GM19395 (cell line): ENCODE measurements around the gene MGLL.

Source experiments
- ATAC-seq: cut with Tn5 transposase; IDR thresholded peaks from one replicate; pipeline ENCODE4 v1.9.1; 2021; ENCODE audit warnings: mild to moderate bottlenecking, moderate library complexity; ENCODE audit not compliant: unreplicated experiment

MGLL gene

DNA sequence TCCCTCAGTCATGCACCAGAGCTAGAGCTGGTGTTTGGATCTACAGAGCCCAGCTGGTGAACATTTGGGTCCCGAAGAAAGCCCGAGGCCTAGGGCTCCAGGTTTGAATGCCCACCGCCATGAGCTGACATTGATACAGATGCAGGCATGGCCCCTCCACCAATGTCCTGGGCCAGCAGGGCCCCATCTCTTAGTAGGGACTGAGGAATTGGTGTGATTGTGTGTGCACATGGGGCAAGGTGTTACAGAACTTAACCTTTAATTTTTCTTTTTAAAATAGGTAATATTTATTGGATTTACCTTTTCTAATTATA, 182.3 kb downstream of the MGLL start:
- no peak for ATAC-seq

DNA sequence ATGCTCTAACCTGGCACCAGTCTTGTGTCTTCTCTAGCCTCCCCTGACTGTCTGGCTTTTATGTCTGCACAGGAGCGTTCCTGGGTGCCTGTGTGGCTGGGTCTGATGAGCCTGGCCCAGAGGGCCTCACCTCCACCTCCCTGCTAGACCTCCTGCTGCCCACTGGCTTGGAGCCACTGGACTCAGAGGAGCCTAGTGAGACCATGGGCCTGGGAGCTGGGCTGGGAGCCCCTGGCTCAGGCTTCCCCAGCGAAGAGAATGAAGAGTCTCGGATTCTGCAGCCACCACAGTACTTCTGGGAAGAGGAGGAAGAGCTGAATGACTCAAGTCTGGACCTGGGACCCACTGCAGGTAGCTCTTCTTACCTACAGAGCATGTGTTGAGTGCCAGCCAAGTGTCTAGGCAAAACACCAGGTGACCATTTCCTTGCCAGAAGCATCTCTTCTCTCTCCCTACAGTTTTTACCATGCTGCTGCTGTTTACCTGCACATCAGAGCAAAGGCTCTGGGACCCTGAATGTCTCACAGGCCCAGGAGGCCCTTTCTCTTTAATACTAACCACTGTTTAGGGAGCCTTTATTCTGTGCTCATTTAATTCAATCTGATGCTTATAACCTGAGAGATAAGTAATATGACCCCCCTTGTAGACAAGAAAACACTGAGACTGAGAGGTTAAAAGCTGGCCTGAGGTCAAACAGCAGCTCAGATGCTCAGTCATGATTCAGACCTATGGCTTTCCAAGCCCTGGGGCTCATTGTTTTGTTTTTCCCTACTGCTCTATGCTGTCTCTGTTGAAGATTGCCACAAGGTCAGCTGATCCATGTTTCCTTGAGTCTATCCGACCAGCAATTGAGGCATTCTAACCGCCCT, 182.9 kb downstream of the MGLL start:
- ATAC-seq, result no peak
